Fibroblast of mammary gland (primary cell): ENCODE data around the gene KEL.

Experiments used
- DNase-seq: peaks from one replicate; pipeline ENCODE4 v3.0.0-alpha.2; 2010; ENCODE audit warnings: low read depth
- H3K4me3 ChIP-seq: 2 replicates; pipeline ENCODE4 v1.5.1; 2011; ENCODE audit warnings: low read depth, mild to moderate bottlenecking, low read length, moderate library complexity; ENCODE audit not compliant: control insufficient read depth
- TF ChIP-seq, protein P1 (sequence below): conservative IDR thresholded peaks from 2 replicates; pipeline ENCODE4 v1.5.1; 2011; ENCODE audit warnings: low read depth, low read length, inconsistent platforms; ENCODE audit not compliant: control insufficient read depth, insufficient read depth

Gene KEL

DNA sequence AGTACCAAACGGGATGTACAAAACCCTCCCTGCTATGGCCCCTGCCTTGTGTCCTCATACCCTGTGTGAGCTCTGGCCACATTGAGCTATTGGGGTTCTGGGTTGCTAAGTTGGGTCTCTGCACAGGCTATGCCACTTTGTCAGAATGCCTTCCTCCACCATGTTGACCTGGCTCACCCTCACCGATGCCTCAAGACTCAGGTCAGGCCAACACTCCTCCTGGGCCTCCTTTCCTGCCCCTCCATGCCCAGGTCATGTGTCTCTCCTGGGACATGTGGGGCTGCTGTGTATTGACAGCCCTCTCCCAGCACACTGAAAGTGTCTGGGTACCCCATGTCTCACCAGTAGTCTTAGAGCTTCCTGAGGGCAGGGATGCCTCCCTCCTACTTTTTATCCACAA lies 43.3 kb downstream of the KEL start:
- TF ChIP-seq, protein P1, sequence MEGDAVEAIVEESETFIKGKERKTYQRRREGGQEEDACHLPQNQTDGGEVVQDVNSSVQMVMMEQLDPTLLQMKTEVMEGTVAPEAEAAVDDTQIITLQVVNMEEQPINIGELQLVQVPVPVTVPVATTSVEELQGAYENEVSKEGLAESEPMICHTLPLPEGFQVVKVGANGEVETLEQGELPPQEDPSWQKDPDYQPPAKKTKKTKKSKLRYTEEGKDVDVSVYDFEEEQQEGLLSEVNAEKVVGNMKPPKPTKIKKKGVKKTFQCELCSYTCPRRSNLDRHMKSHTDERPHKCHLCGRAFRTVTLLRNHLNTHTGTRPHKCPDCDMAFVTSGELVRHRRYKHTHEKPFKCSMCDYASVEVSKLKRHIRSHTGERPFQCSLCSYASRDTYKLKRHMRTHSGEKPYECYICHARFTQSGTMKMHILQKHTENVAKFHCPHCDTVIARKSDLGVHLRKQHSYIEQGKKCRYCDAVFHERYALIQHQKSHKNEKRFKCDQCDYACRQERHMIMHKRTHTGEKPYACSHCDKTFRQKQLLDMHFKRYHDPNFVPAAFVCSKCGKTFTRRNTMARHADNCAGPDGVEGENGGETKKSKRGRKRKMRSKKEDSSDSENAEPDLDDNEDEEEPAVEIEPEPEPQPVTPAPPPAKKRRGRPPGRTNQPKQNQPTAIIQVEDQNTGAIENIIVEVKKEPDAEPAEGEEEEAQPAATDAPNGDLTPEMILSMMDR, result no peak
- no peak overlapping the region for H3K4me3 ChIP-seq
- DNase-seq, result no peak

DNA sequence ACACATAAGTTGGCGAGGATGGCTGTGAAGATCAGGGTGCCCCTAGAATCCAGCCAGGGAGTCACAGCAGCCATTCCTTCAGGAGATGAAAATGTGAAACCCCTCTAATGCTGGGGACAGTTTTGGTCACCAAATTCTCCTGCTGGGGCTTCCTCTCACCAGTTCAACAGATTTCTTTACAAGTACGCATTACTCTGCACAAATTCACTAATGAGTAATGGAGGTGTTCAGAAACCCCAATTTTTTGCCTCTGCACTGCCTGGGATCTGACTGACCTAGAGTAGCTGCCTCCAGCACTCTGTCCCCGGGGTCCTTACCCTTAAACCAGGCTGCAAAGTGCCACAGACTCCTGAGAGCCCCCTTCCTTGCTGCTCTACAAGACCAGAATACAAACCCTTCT lies 44.7 kb downstream of the KEL start:
- TF ChIP-seq, protein P1, result no peak

DNA sequence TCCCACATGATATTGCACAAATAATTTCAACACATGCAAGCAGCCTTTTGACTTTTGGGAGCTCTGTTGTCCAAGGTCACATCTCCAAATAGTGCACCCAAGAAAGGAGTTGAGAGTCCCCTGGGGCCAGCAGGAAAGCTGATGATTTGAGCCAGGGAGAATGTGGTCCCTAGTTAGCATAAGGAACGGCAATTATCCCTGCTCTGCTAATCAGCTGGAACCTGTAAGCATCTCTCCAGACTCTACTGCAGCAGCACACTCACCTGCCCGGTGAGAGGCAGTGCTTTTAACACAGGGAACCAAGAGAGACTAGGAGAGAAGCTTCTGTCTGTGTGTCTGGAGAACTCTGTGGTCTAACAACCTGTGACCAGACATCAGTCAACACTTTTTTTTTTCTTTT lies 45.7 kb downstream of the KEL start:
- H3K4me3 ChIP-seq, result no peak overlapping the region
- no peak for DNase-seq
- TF ChIP-seq, protein P1, result no peak

More for the DNA sequence above, 44.7 kb downstream of the KEL start:
- no peak overlapping the region for H3K4me3 ChIP-seq
- DNase-seq, result no peak

GRCh38 chr7:142915315-142915714 lies 46.8 kb downstream of the KEL start:
- TF ChIP-seq, protein P1, result no peak
- DNase-seq, result no peak
- H3K4me3 ChIP-seq, result no peak overlapping the region

- no peak for DNase-seq
- TF ChIP-seq, protein P1, result no peak
- no peak overlapping the region for H3K4me3 ChIP-seq
Observed at GRCh38 chr7:142914121-142914520, 48.0 kb downstream of the KEL start.

DNA sequence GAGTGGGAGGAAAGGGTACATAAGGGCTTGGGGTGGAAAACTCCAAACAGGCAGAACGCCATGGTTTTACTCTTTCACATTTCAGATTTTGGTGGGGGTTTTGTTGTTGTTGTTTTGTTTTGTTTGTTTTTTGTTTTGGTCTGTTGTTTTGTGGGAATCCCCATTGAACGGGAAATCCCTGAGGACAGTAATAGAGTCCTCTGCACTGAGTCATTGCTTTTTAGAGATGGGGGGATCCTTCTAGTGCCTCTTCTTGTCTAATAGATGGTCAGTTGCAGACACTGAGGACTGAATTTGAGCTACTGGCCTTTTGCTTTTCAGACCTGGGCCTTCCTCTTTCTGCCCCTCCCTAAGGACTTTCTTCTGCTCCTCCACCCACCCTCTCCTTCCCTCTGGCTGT lies 48.6 kb downstream of the KEL start:
- TF ChIP-seq, protein P1, result no peak
- H3K4me3 ChIP-seq, result no peak overlapping the region
- DNase-seq, result no peak

GRCh38 chr7:142913051-142913450 lies 49.1 kb downstream of the KEL start:
- no peak for DNase-seq
- no peak overlapping the region for H3K4me3 ChIP-seq
- TF ChIP-seq, protein P1, result no peak
